Caco-2 (cell line): ENCODE results near the gene CRYAA. TPM values are rescaled to one million over a fixed set of nuclear protein-coding genes. Genes with fewer than 3 reads are reported as not detected.
"Not testable (repeated sequence)": the region's sequence is repeated elsewhere in the genome, so short reads cannot be mapped to it uniquely, and the experiment has no call there.

ENCODE experiments used
- BruUV-seq: library from RNA; stranded (reverse); fragments of 400-500 nt; replicated peaks from 2 replicates; lab custom pipeline; 2021; lab: Mats Ljungman, UMichigan
- CTCF ChIA-PET: fragments of 300-600 bp; sonication (Branson Sonifier 250); formaldehyde crosslinking; loops from one replicate; lab custom pipeline; 2022; ENCODE audit warnings: antibody characterized with exemption; lab: Charles Lee
- POLR2A ChIA-PET: fragments of 300-600 bp; sonication (Branson Sonifier 250); formaldehyde crosslinking; loops from one replicate; lab custom pipeline; 2022; ENCODE audit warnings: antibody characterized with exemption; lab: Charles Lee
- DNase-seq, 2 experiments: peaks; one replicate each; pipeline versions ENCODE4 v3.0.0 to v3.0.0-alpha.2; 2020 to 2022
- H3K27me3 ChIP-seq: replicated peaks from 2 replicates; pipeline ENCODE4 v1.6.0; 2011; ENCODE audit warnings: low read length; ENCODE audit not compliant: control insufficient read depth, insufficient read depth
- H3K36me3 ChIP-seq: 2 replicates; pipeline ENCODE4 v1.5.1; 2011; ENCODE audit warnings: low read length; ENCODE audit not compliant: control insufficient read depth, insufficient read depth
- H3K4me1 ChIP-seq: fragments of 250-450 bp; sonication (Bioruptor Pico); 2 replicates; pipeline ENCODE4 v1.5.1; 2020; ENCODE audit warnings: mild to moderate bottlenecking
- H3K4me3 ChIP-seq: 2 replicates; pipeline ENCODE4 v1.5.1; 2011; ENCODE audit warnings: low read depth, mild to moderate bottlenecking, control low read depth, low read length
- H3K9me3 ChIP-seq: fragments of 250-450 bp; sonication (Bioruptor Pico); 2 replicates; pipeline ENCODE4 v1.5.1; 2020; ENCODE audit warnings: mild to moderate bottlenecking, moderate library complexity
- H3K27ac Mint-ChIP-seq: one replicate; pipeline ENCODE4 v1.8.0; 2022; ENCODE audit warnings: mixed read lengths; ENCODE audit not compliant: unreplicated experiment
- H3K27me3 Mint-ChIP-seq: one replicate; pipeline ENCODE4 v1.8.0; 2022; ENCODE audit warnings: mixed read lengths; ENCODE audit not compliant: insufficient read depth, unreplicated experiment
- H3K36me3 Mint-ChIP-seq: one replicate; pipeline ENCODE4 v1.8.0; 2022; ENCODE audit warnings: mild to moderate bottlenecking, mixed read lengths; ENCODE audit not compliant: insufficient read depth, unreplicated experiment
- H3K4me1 Mint-ChIP-seq: one replicate; pipeline ENCODE4 v1.8.0; 2022; ENCODE audit warnings: low read depth, mixed read lengths; ENCODE audit not compliant: unreplicated experiment
- H3K4me3 Mint-ChIP-seq: one replicate; pipeline ENCODE4 v1.8.0; 2022; ENCODE audit warnings: mild to moderate bottlenecking, moderate library complexity, mixed read lengths; ENCODE audit not compliant: unreplicated experiment
- H3K9me3 Mint-ChIP-seq: one replicate; pipeline ENCODE4 v1.8.0; 2022; ENCODE audit warnings: mixed read lengths; ENCODE audit not compliant: unreplicated experiment
- intact Hi-C: fragments of 100-400 bp; cut with micrococcal nuclease; formaldehyde crosslinking; loops from one replicate; pipeline ENCODE4 v1.10.0; 2022; ENCODE audit not compliant: unreplicated experiment
- total RNA-seq: library from RNA; stranded (reverse); gene quantifications from 2 replicates; pipeline ENCODE4 v1.2.3, GENCODE V29; 2022

Gene CRYAA
- total RNA-seq, 1 experiment from 2014 or later: not detected

GRCh38 chr21:43176621-43177020, 7.8 kb downstream of the CRYAA start:
- H3K36me3 Mint-ChIP-seq, H3K27me3 ChIP-seq, BruUV-seq, intact Hi-C loops, H3K27ac Mint-ChIP-seq, CTCF ChIA-PET, H3K9me3 ChIP-seq, H3K36me3 ChIP-seq, DNase-seq, H3K4me1 Mint-ChIP-seq, H3K27me3 Mint-ChIP-seq, H3K9me3 Mint-ChIP-seq, H3K4me3 Mint-ChIP-seq, H3K4me1 ChIP-seq, POLR2A ChIA-PET, H3K4me3 ChIP-seq: not testable (repeated sequence)

- POLR2A ChIA-PET, BruUV-seq, H3K9me3 Mint-ChIP-seq, DNase-seq, intact Hi-C loops, H3K36me3 Mint-ChIP-seq, H3K4me3 Mint-ChIP-seq, H3K4me1 Mint-ChIP-seq, H3K27me3 ChIP-seq, H3K9me3 ChIP-seq, H3K27me3 Mint-ChIP-seq, H3K4me3 ChIP-seq, H3K4me1 ChIP-seq, H3K36me3 ChIP-seq, H3K27ac Mint-ChIP-seq, CTCF ChIA-PET: not testable (repeated sequence)
These were observed 8.5 kb downstream of the CRYAA start for GRCh38 chr21:43177043-43177906.

- H3K9me3 Mint-ChIP-seq, H3K4me3 Mint-ChIP-seq, H3K27me3 Mint-ChIP-seq, H3K36me3 Mint-ChIP-seq, H3K36me3 ChIP-seq, intact Hi-C loops, H3K27me3 ChIP-seq, H3K27ac Mint-ChIP-seq, DNase-seq, CTCF ChIA-PET, H3K4me1 ChIP-seq, H3K4me3 ChIP-seq, H3K4me1 Mint-ChIP-seq, POLR2A ChIA-PET, BruUV-seq, H3K9me3 ChIP-seq: not testable (repeated sequence)
These were observed 9.5 kb downstream of the CRYAA start for GRCh38 chr21:43178175-43178826.

- H3K27me3 Mint-ChIP-seq, H3K4me1 Mint-ChIP-seq, H3K27me3 ChIP-seq, H3K9me3 Mint-ChIP-seq, H3K4me1 ChIP-seq, H3K4me3 Mint-ChIP-seq, H3K27ac Mint-ChIP-seq, intact Hi-C loops, CTCF ChIA-PET, POLR2A ChIA-PET, H3K36me3 Mint-ChIP-seq, H3K36me3 ChIP-seq, BruUV-seq, DNase-seq, H3K9me3 ChIP-seq, H3K4me3 ChIP-seq: not testable (repeated sequence)
These were observed 12.2 kb downstream of the CRYAA start for GRCh38 chr21:43181033-43181432.

GRCh38 chr21:43187268-43187667, 18.5 kb downstream of the CRYAA start:
- intact Hi-C loops, H3K4me3 ChIP-seq, H3K4me1 ChIP-seq, H3K27ac Mint-ChIP-seq, DNase-seq, H3K4me3 Mint-ChIP-seq, BruUV-seq, H3K27me3 ChIP-seq, H3K36me3 Mint-ChIP-seq, H3K9me3 Mint-ChIP-seq, H3K36me3 ChIP-seq, POLR2A ChIA-PET, CTCF ChIA-PET, H3K4me1 Mint-ChIP-seq, H3K27me3 Mint-ChIP-seq, H3K9me3 ChIP-seq: not testable (repeated sequence)
